HEK293 (cell line): ENCODE results near the gene PKP3.
A peak's percentile ranks its signal among the peaks of the same experiment; 100 is the strongest.

Experiments used
- CTCF ChIA-PET: fragments of 350-600 bp; formaldehyde crosslinking; extraction: SDS; loops from one replicate; lab custom pipeline; 2021; ENCODE audit warnings: antibody characterized with exemption; lab: Yijun Ruan, JAX
- POLR2A ChIA-PET: fragments of 300-600 bp; formaldehyde crosslinking; extraction: SDS; loops from one replicate; lab custom pipeline; 2020; ENCODE audit warnings: antibody characterized with exemption, inconsistent platforms; lab: Yijun Ruan, JAX
- H3K27ac ChIP-seq: fragments of 200-500 bp; sonication (Bioruptor generic); 2 replicates; pipeline ENCODE4 v1.5.1; 2014; ENCODE audit warnings: low read depth, low read length, control low read depth, inconsistent platforms; ENCODE audit errors: extremely low read depth
- H3K36me3 ChIP-seq, 2 experiments: fragments of 200-500 bp in 1 of 2; sonication (Bioruptor generic) in 1 of 2; 1 replicate in 1 of 2; 2 replicates in 1 of 2; pipeline ENCODE4 v1.5.1; 2014 to 2017; ENCODE audit warnings: inconsistent platforms in 2 of 2, low read length in 2 of 2; ENCODE audit not compliant: control insufficient read depth in 2 of 2, insufficient read depth in 1 of 2
- H3K4me1 ChIP-seq: fragments of 200-500 bp; sonication (Bioruptor generic); 2 replicates; pipeline ENCODE4 v1.5.1; 2014; ENCODE audit warnings: mild to moderate bottlenecking, low read length, inconsistent platforms; ENCODE audit not compliant: control insufficient read depth, insufficient read depth
- H3K4me3 ChIP-seq: 2 replicates; pipeline ENCODE4 v1.5.1; 2011; ENCODE audit warnings: low read depth, mild to moderate bottlenecking, control low read depth, low read length, moderate library complexity
- H3K9me3 ChIP-seq: fragments of 200-500 bp; sonication (Bioruptor generic); 2 replicates; pipeline ENCODE4 v1.5.1; 2014; ENCODE audit warnings: low read depth, low read length, inconsistent platforms; ENCODE audit not compliant: control insufficient read depth, insufficient read depth
- GLI4 ChIP-seq: fragments of 450-650 bp; formaldehyde crosslinking; IDR thresholded peaks from 2 replicates; pipeline ENCODE4 v1.5.1; 2016; ENCODE audit warnings: missing biosample characterization, missing genetic modification characterization
- GLIS1 ChIP-seq: fragments of 450-650 bp; formaldehyde crosslinking; IDR thresholded peaks from 2 replicates; pipeline ENCODE4 v1.5.1; 2016; ENCODE audit warnings: missing biosample characterization, missing genetic modification characterization
- GLIS2 ChIP-seq: fragments of 450-650 bp; formaldehyde crosslinking; IDR thresholded peaks from 2 replicates; pipeline ENCODE4 v1.5.1; 2016; ENCODE audit warnings: missing biosample characterization, missing genetic modification characterization
- HOXD13 ChIP-seq: sonication (generic); formaldehyde crosslinking; IDR thresholded peaks from 2 replicates; pipeline ENCODE4 v1.8.0; 2022; ENCODE audit warnings: missing genetic modification reagents, borderline replicate concordance
- KLF1 ChIP-seq: fragments of 450-650 bp; formaldehyde crosslinking; IDR thresholded peaks from 2 replicates; pipeline ENCODE4 v1.5.1; 2016; ENCODE audit warnings: missing biosample characterization, missing genetic modification characterization
- KLF8 ChIP-seq: fragments of 450-650 bp; formaldehyde crosslinking; IDR thresholded peaks from 2 replicates; pipeline ENCODE4 v1.5.1; 2016; ENCODE audit warnings: missing biosample characterization, missing genetic modification characterization
- KLF9 ChIP-seq: fragments of 450-650 bp; formaldehyde crosslinking; IDR thresholded peaks from 2 replicates; pipeline ENCODE4 v1.5.1; 2016; ENCODE audit warnings: missing biosample characterization, missing genetic modification characterization, low read depth
- SP2 ChIP-seq: fragments of 450-650 bp; formaldehyde crosslinking; IDR thresholded peaks from 2 replicates; pipeline ENCODE4 v1.5.1; 2016; ENCODE audit warnings: missing biosample characterization, missing genetic modification characterization
- SP3 ChIP-seq: fragments of 450-650 bp; formaldehyde crosslinking; IDR thresholded peaks from 2 replicates; pipeline ENCODE4 v1.5.1; 2016; ENCODE audit warnings: missing biosample characterization, missing genetic modification characterization
- ZBTB11 ChIP-seq: fragments of 450-650 bp; formaldehyde crosslinking; conservative IDR thresholded peaks from 2 replicates; pipeline ENCODE4 v1.5.1; 2016; ENCODE audit warnings: low read depth, missing biosample characterization, missing genetic modification characterization
- ZBTB7A ChIP-seq: fragments of 450-650 bp; formaldehyde crosslinking; IDR thresholded peaks from 2 replicates; pipeline ENCODE4 v1.5.1; 2016; ENCODE audit warnings: low read depth, missing biosample characterization, missing genetic modification characterization
- ZBTB8A ChIP-seq: fragments of 450-650 bp; formaldehyde crosslinking; IDR thresholded peaks from 2 replicates; pipeline ENCODE4 v1.5.1; 2016; ENCODE audit warnings: missing biosample characterization, missing genetic modification characterization
- ZFP69B ChIP-seq: fragments of 450-650 bp; formaldehyde crosslinking; IDR thresholded peaks from 2 replicates; pipeline ENCODE4 v1.5.1; 2016; ENCODE audit warnings: missing biosample characterization, missing genetic modification characterization
- ZNF214 ChIP-seq: fragments of 450-650 bp; formaldehyde crosslinking; IDR thresholded peaks from 2 replicates; pipeline ENCODE4 v1.5.1; 2017; ENCODE audit warnings: missing biosample characterization, mild to moderate bottlenecking, missing genetic modification characterization, borderline replicate concordance
- ZNF341 ChIP-seq: fragments of 450-650 bp; formaldehyde crosslinking; IDR thresholded peaks from 2 replicates; pipeline ENCODE4; 2016; ENCODE audit warnings: low read depth, missing biosample characterization, missing genetic modification characterization
- ZNF391 ChIP-seq: fragments of 450-650 bp; formaldehyde crosslinking; IDR thresholded peaks from 2 replicates; pipeline ENCODE4 v1.5.1; 2016; ENCODE audit warnings: low read depth, missing biosample characterization, missing genetic modification characterization, borderline replicate concordance
- ZNF398 ChIP-seq: fragments of 450-650 bp; formaldehyde crosslinking; IDR thresholded peaks from 2 replicates; pipeline ENCODE4 v1.5.1; 2017; ENCODE audit warnings: missing biosample characterization, missing genetic modification characterization
- ZNF544 ChIP-seq: fragments of 450-650 bp; formaldehyde crosslinking; IDR thresholded peaks from 2 replicates; pipeline ENCODE4 v1.5.0; 2017; ENCODE audit warnings: missing biosample characterization, missing genetic modification characterization
- ZNF561 ChIP-seq: fragments of 450-650 bp; IDR thresholded peaks from 2 replicates; pipeline ENCODE4 v1.5.1; 2018; ENCODE audit warnings: missing biosample characterization, missing genetic modification characterization, borderline replicate concordance
- ZNF692 ChIP-seq: fragments of 450-650 bp; formaldehyde crosslinking; IDR thresholded peaks from 2 replicates; pipeline ENCODE4 v1.5.1; 2016; ENCODE audit warnings: missing biosample characterization, missing genetic modification characterization
- ZSCAN5A ChIP-seq: fragments of 450-650 bp; formaldehyde crosslinking; IDR thresholded peaks from 2 replicates; pipeline ENCODE4 v1.5.1; 2016; ENCODE audit warnings: missing biosample characterization, missing genetic modification characterization
- TF ChIP-seq, protein P1 (sequence below): fragments of 450-650 bp; formaldehyde crosslinking; IDR thresholded peaks from 2 replicates; pipeline ENCODE4 v1.5.1; 2016; ENCODE audit warnings: missing biosample characterization, missing genetic modification characterization
- TF ChIP-seq, protein P2 (sequence below): fragments of 450-650 bp; formaldehyde crosslinking; IDR thresholded peaks from 2 replicates; pipeline ENCODE4 v1.5.1; 2016; ENCODE audit warnings: missing biosample characterization, missing genetic modification characterization

PKP3 gene

DNA sequence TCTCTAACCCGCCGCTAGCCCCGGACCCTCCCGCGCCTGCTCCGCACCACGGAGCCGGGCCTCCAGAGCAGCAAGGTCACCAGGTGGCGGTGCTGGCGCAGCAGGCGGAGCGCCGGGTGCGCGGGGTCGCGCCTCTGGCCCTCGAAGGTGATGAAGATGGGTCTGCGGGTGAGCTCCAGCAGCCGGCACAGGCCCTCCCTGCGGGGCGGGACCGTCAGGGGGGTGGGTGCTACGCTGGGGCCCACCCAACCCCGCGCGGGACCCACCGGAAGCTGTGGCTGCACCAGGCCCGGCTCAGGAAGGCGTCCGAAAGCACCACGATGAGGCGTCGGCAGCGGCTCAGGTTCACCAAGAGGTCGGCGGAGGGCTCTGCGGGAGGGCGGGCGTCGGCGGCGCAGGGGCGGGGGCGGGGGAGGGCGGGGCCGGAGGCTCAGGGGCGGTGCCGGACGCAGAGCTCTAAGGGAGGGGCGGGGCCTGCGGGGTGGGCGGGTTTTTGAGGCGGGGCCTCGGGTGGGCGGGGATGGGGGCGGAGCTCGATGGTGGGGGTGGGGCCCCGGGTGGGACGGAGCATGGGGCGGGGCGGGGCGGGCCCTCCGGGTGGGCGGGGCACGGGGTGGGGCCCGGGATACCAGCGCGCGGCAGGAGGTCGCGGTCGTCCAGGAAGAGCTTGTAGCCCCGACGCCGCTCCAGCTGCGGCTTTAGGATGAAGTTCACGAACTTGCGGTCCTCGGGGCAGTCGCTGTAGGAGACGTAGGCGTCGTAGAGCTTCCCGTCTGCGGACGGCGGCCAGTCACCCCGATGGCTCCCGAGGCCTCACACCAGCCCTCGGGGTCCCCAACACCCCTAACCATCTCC lies 13.0 kb downstream of the PKP3 start:
- Histone ChIP-seq H3K4me1 (no peaks in the 10 kb centered on the region), H3K9me3 (no peaks in the 10 kb centered on the region), H3K4me3 (peak overlapping the region; percentile 36), H3K27ac (no peak overlapping the region; the same call in 1 of the 2 replicates), H3K36me3 (peaks cover 0 to 18% of the 10 kb centered on the region in 2 experiments; a peak in 1 of 3 replicates)
- ChIA-PET CTCF (interaction anchor here (0.6 to 2.8 kb wide), 5 partner anchors 10 to 157 kb away, joined by 3 to 15 read pairs (median 6); partner anchors contain the start of genes PKP3 and PTDSS2), POLR2A (interaction anchor here (0.6 to 2.0 kb wide), 13 partner anchors 10 to 412 kb away, joined by 3 to 15 read pairs (median 4); partner anchors contain the start of genes BET1L, PTDSS2 and RIC8A)
- TF ChIP-seq SP2 = peak; percentile 56
- TF ChIP-seq KLF1 (tag by site-specific recombination) = peak; percentile 69
- TF ChIP-seq ZNF544 (tag by site-specific recombination) = no peak
- peak; percentile 15; the same call in 1 of the 2 replicates for TF ChIP-seq KLF9 (tag by site-specific recombination)
- no peak for TF ChIP-seq HOXD13 (CRISPR knock-in tag)
- TF ChIP-seq GLI4 (tag by site-specific recombination) = no peak
- 0 out of 2 replicates have a peak, but pooled peaks have one; percentile 16 for TF ChIP-seq ZNF341
- peak; percentile 93 for TF ChIP-seq ZNF391 (tag by site-specific recombination)
- TF ChIP-seq GLIS2 = peak; percentile 79
- TF ChIP-seq KLF8 = 0 out of 2 replicates have a peak, but pooled peaks have one; percentile 24
- no peak for TF ChIP-seq ZNF561
- TF ChIP-seq ZNF398 (tag by site-specific recombination) = peak; percentile 12; the same call in 1 of the 2 replicates
- TF ChIP-seq, protein P1, sequence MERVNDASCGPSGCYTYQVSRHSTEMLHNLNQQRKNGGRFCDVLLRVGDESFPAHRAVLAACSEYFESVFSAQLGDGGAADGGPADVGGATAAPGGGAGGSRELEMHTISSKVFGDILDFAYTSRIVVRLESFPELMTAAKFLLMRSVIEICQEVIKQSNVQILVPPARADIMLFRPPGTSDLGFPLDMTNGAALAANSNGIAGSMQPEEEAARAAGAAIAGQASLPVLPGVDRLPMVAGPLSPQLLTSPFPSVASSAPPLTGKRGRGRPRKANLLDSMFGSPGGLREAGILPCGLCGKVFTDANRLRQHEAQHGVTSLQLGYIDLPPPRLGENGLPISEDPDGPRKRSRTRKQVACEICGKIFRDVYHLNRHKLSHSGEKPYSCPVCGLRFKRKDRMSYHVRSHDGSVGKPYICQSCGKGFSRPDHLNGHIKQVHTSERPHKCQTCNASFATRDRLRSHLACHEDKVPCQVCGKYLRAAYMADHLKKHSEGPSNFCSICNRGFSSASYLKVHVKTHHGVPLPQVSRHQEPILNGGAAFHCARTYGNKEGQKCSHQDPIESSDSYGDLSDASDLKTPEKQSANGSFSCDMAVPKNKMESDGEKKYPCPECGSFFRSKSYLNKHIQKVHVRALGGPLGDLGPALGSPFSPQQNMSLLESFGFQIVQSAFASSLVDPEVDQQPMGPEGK (tag by site-specific recombination) = peak; percentile 21; the same call in 1 of the 2 replicates
- TF ChIP-seq ZSCAN5A (tag by site-specific recombination) = 0 out of 2 replicates have a peak, but pooled peaks have one; percentile 45
- 0 out of 2 replicates have a peak, but pooled peaks have one; percentile 22 for TF ChIP-seq ZBTB7A (tag by site-specific recombination)
- peak; percentile 98 for TF ChIP-seq ZFP69B (tag by site-specific recombination)
- peak; percentile 98 for TF ChIP-seq ZNF692 (tag by site-specific recombination)
- peak; percentile 49 for TF ChIP-seq GLIS1 (tag by site-specific recombination)
- TF ChIP-seq ZNF214 = no peak
- TF ChIP-seq, protein P2, sequence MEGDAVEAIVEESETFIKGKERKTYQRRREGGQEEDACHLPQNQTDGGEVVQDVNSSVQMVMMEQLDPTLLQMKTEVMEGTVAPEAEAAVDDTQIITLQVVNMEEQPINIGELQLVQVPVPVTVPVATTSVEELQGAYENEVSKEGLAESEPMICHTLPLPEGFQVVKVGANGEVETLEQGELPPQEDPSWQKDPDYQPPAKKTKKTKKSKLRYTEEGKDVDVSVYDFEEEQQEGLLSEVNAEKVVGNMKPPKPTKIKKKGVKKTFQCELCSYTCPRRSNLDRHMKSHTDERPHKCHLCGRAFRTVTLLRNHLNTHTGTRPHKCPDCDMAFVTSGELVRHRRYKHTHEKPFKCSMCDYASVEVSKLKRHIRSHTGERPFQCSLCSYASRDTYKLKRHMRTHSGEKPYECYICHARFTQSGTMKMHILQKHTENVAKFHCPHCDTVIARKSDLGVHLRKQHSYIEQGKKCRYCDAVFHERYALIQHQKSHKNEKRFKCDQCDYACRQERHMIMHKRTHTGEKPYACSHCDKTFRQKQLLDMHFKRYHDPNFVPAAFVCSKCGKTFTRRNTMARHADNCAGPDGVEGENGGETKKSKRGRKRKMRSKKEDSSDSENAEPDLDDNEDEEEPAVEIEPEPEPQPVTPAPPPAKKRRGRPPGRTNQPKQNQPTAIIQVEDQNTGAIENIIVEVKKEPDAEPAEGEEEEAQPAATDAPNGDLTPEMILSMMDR (tag by site-specific recombination) = peak; percentile 15; the same call in 1 of the 2 replicates
- peak; percentile 32; the same call in 1 of the 2 replicates for TF ChIP-seq SP3 (tag by site-specific recombination)
- TF ChIP-seq ZBTB8A = 0 out of 2 replicates have a peak, but pooled peaks have one; percentile 25
- TF ChIP-seq ZBTB11 (tag by site-specific recombination) = peak; percentile 30; the same call in 1 of the 2 replicates
